ENCODE results near the gene ACTG1.

The ACTG1 gene

DNA sequence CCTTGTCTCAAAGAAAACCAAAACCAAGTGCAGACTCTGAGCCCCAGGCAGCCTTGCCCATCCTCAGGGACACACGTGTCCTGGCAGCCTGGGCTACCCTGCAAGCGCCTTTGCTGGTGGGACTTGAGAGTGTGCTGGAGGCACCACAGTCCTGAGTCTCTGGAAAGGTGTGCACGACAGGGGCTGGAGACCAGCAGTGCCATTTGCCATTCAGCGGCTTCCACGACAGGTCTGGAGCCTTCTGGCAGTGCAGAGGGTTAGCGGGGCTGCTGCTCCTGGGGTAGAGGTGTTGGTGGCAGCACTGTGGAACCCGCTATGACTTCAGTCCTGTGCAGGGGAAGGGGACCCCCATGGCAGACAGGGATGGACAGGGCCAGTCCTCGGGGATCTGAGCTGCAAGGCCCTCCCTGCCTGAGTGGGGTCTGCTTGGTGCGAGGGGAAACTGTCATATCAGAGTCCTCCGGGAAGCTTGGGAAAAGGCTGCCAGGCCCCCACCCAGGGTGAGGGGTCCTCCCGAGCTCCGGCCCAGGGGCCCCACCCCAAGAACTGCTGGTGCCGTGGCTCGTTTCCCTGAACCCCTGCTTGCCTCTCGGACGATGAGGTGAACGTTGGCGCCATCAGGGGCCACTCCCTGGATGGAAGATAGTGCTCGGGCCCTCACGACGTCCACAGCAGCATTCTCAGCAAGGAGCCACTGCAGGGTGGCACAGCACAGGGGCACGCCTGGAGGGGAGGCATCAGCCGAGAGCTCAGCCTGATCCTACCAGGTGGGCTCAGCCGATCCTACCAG is 32.8 kb upstream of the ACTG1 start:
- DNase-seq (ENCODE audit: low read depth): no peak

DNA sequence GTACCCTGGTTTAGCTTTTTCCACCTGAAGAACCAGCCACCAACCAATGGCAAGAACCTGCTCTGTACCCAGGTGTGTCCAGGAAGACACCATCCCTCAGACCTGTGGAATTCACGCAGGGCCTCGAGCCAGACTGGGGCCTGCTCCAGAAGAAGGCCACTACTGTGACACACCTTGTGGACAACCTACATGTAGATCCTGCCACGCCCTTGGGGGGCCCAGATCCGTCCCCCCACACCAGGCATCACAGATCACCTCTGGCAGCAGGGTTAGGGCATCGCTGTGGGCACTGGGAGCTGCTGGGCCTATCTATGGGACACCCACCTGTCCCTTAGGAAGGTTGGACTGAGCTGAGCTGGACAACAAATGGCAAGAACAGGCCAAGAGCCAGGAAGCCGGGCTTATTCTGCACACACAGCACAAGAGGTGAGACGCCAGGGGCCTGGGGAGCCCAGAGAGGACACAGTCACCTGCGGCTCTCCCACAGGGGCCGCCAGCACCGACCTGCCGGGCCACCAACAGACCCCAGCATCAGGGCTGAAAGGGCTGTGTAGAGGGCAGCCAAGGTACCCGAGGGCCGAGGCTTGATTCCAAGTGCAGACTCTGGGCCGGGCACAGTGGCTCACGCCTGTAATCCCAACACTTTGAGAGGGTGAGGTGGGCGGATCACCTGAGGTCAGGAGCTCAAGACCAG is 31.8 kb upstream of the ACTG1 start:
- DNase-seq (ENCODE audit: low read depth): no peak

DNA sequence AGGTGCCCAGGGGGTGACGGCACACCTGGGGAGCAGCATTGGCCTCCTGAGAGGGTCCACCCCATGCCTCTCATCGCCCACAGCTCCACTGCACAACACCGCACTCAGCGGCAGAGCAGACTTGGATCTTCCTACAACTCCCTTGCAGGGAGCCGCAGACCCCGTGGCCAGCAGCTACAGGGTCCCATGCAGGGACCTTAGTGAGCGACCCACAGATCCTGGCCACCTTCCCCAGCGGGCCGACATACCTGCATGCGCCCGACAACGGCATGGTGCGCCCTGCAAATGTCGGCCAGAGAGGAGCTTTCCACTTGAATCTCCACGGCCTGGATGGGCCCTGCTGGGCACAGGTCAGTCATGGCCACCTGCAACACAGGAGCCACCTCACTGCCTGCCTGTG is 31.2 kb upstream of the ACTG1 start:
- DNase-seq (ENCODE audit: low read depth): no peak

DNA sequence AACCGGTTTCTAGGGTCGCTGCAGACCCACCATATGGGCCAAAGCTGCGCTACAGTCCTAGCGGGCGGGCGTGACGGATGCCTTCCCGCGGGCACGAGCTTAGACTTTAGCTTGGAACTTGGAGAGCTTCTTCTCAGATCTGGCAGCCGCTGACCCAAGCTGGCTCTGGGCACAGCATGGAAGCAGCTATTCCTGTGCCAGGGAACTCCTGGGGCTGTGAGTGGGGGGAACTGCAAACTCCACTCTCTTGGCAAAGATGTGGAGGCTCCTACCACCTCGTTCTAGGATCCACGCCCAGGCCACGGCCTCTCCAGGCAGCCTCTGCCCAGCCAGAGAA is 30.7 kb upstream of the ACTG1 start:
- DNase-seq (ENCODE audit: low read depth): no peak

DNA sequence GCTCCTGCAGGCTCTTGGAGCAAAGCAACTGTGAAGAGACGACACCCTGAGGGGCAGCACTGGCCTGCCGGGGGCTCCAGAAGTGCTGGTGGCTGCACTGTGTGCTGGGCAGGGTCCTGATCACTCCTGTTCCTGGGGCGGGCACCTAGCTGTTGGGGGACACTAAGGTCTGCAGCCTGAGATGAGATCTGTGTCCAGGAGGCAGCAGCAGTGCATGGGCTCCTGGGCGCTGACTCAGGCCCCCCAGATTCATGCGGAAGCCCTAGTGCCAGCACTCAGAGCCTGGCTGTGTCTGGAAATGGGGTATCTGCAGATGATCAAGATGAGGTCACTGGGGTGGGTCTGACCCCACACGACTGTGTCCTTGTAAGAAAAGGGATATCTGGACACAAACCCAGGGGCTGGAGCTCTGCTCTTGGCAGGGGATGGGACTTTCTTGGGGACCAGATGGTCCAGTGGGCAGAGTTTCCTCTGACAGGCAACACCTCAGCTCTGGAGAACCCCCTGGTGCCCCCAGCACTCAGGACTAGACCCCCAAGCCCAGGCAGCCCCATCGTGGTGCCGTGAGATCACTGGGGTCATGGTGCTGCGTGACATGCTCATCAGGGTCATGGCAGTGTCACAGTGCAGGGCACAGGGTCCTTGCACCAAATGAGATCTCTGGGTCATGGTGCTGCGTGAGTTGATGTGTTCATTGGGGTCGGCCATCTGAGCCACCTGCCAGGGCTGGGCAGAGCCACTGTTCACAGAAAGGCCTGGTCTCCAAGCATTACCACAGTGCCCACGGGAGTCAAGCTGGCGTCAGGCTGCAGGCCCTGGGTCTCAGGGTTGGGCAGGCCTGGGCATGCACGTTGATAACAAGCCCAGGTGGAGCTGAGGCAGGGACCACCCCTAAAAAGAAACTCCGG is 30.1 kb upstream of the ACTG1 start:
- no peak for DNase-seq (ENCODE audit: low read depth)

DNA sequence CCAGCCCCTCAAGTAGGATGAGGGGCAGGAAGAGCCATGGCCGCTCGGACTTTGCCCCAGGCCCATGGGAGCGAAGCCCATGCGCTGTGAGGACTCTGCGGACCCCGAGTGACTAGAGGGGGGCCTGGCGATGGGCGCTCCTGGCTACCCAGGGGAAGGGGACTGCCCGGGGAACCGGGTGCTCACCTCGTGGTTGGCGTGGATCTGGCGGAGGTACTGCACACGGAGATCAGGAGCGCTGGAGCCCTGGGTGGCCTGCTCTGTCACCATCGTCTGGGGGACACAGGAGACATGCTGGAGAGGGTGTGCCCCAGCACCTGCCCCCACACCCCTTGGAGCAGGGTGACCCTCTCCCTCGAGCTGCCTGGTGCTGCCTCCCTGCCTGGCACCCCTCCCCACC is 28.5 kb upstream of the ACTG1 start:
- DNase-seq (ENCODE audit: low read depth): no peak

DNA sequence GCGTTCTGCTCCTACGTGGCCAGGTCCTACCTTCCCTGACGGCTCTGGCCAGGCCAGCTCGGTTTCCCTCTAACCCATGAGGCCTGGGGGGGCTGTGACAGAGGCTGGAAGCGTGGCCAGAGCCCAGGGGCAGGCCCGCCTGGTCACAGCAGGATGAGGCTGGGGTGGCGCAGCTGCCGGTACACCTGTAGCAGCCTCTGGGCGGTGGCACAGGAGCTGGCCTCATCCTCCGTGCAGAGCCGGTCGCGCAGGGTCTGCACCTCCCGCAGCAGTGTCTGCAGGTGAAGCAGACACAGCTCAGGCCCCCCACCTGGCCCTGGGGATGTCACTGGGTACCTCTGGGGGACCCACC is 28.1 kb upstream of the ACTG1 start:
- DNase-seq (ENCODE audit: low read depth): no peak

DNA sequence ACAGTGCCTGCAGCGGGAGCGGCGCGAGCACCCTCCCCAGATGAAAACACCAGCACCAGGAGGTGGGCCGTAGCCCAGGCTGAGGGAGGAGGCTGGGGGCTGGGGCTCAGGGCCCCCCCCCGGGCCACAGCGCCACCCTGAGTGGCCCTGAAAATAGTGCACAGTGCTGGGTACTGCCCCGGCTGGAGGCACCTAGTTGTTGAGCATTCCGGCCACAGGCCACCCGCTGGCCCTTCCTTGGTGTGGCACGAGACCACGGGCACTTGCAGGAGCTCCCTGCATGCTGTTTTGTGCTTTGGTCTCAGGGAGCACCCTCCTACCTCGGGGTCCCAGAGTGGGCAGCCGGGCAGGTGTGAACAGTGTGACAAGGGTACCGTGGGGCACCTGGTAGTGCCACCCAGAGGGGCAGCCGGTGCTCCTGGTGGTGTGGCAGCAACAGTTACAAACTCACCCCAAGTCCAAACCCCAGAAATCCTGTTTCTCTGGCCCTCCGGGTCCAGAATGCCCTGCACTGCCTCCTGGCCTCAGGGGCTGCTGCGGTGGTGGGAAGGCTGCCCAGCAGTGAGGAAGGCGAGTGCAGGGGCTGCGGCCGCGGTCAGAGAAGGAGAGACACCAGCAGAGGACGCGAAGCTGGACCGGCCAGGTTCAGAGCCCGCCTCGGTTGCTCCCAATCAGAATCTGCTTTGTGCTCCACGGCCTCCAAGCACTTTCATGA is 27.5 kb upstream of the ACTG1 start:
- DNase-seq (ENCODE audit: low read depth): no peak

DNA sequence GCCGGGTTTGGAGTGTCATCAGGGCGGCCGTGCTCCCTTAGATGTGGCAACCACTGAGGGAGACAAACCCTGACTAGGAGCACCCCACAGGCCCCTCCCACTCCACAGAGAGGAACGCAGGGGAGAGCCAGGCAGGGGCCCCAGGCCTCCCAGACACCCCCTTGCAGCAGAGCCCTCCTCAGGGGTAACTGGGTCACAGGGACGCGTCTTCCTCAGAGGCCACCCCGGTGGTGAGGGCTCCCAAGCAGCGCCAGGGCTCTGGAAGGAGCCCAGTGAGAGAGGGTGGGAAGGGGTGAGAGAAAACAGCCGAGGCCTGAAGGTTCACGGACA is 26.9 kb upstream of the ACTG1 start:
- DNase-seq (ENCODE audit: low read depth): no peak

DNA sequence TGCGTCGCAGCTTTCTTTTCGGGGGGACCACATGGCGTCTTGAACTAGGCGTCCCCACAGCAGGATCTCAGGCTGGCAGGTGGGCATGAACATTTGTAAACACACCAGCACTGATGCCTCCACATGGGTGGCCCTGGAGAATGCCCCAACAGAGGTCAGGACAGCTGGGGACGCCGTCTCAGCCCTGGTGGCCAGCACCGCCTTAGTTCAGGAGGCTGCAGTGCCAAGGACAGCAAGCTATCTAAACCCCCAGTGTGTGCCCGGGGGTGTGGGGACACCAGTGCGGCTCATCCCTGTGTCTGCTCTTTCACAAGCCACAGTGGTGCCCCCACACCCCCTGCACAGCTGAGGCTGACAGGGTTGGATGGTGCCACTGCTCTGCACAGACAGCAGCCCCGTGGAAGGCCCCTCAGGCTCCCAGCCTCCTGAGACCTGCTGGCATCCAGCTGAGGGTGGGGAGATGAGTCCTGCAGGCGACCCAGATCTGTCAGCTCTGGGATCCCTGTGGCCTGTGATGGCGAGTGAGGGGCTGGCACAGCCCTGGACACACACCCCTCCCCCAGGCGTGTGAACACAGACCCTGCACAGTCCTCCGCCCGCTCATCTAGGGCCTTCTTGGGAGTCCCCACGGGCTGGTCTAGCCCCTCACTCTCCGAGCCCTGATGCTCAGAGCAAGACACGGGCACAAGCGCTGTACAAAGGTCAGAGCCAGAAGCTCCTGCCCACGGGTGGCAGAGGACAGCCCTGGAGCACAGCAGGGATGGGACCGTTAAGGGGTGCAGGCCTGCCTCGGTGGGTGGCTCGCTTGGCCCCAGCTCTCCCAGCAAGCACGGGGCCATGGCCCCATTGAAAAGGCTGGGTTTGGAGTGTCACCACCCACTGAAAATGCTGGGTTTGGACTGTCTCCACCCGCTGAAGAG is 26.3 kb upstream of the ACTG1 start:
- DNase-seq (ENCODE audit: low read depth): no peak

DNA sequence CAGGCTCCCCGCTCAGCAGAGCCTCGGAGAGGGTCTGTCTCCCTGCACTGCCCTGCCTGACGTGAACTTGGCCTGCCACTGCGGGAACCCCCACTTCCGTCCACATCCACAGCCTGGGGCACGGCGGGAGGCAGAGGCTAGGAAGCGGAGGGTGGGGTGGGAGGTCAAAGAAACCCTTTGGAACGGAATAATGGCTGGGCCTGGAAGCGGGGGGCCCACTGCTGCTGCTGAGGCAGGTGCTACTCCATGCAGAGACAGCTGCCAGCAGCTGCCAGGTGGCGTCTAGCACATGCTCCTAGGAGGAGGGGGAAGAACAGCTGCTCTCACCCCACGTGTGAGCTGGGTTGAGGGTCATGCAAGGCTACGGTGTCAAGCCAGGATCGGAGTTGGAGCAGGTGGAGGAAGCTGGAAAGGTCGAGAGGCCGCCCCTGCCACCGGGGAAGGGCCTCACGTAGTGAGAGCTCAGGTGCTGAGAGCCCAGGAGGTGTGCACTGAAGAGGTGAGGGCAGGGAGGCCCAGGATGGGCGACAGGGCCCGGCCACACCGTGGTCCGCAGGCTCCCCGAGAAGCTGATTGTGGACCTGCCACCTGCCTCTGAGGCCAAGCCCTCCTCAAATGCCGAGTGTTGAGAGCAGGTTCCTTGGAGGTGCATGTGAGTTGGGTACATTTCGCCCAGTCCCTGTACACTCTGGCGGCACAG is 25.4 kb upstream of the ACTG1 start:
- DNase-seq (ENCODE audit: low read depth): no peak

DNA sequence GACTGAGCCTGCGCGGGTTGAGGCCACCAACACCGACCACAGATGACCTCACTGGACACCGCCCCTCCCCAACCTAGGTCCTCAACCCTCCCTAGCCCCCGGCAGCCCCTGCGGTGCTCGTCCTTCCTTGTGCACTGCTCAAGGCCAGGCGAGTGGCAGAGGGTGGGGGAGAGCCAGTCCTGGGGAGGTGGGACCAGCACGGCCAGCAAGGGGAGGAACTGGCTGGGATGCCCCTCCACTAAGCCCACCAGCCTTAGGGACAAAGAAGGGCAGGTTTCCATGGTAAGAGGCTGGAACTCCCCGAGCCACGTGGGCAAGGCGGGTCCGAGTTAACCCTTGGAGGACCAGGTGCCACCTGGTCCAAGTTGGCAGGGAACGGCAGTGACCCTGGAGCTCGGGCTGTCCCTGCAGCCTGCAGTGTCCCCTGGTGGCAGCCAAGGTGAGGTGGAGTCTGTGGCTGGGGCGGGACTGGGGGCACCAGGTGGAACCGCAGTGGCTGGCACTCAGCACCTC is 24.8 kb upstream of the ACTG1 start:
- DNase-seq (ENCODE audit: low read depth): no peak

DNA sequence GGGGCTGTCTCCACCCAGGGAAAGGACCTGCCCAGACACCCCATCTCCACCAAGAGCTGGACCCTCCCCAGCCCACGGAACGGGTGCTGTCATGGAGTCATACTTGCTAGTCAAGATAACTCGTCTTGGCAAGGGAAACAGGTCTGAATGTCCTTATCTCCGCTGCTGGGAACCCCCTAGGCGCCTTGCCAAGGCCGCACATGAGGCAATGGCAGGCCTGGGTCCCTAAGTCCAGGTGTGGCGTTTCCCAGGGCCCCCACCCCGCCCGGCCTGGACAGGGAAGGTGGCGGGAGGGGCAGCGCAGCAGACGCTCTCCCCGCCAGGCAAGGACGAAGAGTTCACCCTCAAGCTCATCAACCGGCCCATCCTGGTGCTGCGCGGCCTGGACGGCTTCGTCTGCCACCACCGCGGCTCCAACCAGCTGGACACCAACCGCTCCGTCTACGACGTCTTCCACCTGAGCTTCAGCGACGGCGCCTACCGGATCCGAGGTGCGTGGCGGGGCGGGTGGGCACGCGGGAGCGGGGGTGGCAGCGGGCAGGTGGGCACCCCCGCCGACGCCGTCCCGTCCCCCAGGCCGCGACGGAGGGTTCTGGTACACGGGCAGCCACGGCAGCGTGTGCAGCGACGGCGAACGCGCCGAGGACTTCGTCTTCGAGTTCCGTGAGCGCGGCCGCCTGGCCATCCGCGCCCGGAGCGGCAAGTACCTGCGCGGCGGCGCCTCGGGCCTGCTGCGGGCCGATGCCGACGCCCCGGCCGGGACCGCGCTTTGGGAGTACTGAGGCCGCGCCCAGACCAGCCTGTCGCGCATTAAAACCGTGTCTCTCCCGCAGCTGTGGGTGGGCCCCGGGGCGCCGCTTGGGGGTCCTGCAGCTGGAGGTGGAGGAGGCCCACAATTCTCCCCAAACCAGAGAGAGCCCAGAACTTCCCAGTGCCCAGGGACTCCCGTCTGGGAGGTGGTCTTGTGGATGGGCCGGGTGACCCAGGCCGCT is 24.0 kb upstream of the ACTG1 start:
- no peak for DNase-seq (ENCODE audit: low read depth)

DNA sequence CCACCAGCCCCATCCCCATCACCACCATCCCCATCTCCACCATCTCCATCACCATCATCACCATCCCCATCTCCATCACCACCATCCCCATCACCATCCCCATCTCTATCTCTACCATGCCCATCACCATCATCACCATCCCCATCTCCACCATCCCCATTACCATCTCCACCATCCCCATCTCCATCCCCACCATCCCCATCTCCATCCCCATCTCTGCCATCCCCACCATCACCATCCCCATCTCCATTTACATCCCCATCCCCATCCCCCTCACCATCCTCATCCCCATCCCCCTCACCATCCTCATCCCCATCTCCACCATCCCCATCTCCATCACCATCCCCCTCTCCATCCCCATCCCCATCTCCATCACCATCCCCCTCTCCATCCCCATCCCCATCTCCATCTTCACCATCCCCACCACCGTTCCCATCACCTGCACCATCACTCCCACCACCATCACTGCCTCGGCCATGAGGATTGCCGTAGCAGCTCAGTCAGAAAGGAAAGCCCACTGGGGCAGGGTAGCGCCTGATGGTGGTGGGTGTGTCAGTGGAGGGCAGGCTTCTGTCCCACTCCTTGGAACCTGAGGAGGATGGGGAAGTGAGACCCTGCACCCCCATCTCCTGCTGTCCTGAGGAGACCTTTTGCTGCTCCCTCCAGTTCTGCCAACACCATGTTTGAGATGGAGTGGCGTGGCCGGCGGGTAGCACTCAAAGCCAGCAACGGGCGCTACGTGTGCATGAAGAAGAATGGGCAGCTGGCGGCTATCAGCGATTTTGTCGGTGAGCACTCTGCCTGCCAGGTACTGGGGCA is 23.1 kb upstream of the ACTG1 start:
- DNase-seq (ENCODE audit: low read depth): no peak

DNA sequence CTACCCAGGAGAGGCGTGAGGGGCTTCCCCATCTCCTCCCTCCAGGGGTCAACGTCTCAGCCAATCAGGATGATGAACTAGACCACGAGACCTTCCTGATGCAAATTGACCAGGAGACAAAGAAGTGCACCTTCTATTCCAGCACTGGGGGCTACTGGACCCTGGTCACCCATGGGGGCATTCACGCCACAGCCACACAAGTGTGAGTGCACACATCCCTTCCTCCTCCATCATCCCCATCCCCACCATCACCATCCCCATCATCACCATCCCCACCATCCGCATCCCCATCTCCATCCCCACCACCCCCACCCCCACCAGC is 22.4 kb upstream of the ACTG1 start:
- no peak for DNase-seq (ENCODE audit: low read depth)

DNA sequence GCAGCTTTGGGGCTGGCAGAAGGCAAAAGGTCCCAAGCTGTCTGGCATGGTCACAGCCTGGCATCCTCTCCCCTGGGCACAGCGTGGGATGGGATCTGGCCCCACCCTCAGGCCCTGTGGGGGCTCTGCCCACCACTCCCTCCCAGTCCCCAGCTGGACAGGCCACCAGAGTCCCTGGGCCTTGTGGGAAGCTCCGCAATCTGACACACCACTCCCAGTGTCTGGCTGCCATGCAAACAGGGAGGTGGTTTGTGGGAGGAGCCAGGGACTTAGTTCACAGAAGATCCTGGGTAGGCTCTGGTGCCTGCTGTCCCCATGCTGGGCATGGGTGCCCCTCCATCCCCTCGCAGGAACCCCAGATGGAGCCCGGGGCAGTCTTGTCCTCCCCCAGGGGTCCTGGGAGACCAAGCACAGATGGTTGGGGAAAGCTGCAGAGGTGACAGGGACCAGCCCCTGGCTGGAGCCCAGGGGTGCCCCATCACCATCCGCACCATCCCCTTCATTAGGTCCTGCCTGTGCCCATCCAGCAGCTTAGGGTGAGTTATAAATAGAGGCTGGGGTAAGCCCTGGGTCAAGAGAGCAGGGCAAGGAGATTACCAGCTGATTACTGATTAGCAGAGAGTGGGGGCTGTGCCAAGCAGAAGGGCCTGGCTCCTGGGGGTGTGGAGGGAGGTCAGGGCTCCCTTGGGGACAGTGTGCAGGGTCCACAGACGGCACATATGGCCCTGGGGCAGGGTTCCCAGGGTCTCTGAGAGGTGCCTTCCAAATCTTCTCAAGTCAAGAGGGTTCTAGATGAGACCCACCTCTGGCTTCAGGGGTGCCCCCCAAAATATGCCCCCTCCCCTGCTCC is 21.8 kb upstream of the ACTG1 start:
- no peak for DNase-seq (ENCODE audit: low read depth)

DNA sequence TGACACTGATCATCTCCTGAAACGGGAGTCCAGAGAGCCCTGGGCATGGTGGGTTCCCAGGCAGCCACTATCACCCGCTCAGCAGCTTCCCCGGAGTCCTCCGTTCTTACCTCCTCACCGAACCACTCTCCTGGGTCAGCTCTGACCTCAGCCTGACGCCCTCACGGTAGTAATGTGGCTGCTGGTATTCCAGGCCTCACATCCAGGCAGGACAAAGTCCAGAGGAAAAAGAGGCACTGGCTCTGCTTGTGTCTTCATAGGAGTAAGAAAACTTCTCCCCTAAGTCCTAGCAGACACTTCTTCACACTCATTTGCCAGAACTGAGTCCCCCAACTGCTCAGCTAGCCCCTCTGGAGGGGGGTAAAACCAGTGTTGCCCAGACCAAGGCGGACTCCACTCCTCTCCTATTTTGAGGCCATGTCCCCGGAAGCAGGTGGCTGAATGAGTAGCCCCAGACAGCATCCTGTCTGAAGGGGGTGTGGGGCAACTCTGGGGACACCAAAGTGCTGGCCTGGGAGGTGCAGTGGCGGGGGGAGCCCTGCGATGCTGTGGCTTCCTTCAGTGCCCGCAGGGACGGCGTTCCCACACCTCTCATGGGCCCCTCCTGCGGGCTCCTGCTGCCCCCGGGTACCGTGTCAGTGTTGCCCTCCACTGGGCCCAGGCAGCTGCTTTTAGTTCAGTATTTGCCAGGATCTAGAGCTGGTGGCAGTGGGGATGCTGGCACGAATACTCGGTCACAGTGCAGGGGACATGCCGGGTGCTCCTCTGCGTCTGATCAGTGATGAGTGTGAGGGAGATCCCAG is 20.9 kb upstream of the ACTG1 start:
- no peak for DNase-seq (ENCODE audit: low read depth)

Data from stimulated activated CD8-positive, alpha-beta memory T cell treated with anti-CD3 and anti-CD28 coated beads, Interleukin-4, amount 100 ng/mL, for 24 hours (primary cell).